GM12892 (cell line): ENCODE results near the gene AQP5.

Experiments used
- POLR2A ChIP-seq: IDR thresholded peaks from 2 replicates; pipeline ENCODE4 v1.6.1; 2011; ENCODE audit warnings: low read depth, low read length, control low read depth
- POLR2AphosphoS5 ChIP-seq: IDR thresholded peaks from 2 replicates; pipeline ENCODE4 v1.6.1; 2011; ENCODE audit warnings: low read depth, low read length, control low read depth

DNA sequence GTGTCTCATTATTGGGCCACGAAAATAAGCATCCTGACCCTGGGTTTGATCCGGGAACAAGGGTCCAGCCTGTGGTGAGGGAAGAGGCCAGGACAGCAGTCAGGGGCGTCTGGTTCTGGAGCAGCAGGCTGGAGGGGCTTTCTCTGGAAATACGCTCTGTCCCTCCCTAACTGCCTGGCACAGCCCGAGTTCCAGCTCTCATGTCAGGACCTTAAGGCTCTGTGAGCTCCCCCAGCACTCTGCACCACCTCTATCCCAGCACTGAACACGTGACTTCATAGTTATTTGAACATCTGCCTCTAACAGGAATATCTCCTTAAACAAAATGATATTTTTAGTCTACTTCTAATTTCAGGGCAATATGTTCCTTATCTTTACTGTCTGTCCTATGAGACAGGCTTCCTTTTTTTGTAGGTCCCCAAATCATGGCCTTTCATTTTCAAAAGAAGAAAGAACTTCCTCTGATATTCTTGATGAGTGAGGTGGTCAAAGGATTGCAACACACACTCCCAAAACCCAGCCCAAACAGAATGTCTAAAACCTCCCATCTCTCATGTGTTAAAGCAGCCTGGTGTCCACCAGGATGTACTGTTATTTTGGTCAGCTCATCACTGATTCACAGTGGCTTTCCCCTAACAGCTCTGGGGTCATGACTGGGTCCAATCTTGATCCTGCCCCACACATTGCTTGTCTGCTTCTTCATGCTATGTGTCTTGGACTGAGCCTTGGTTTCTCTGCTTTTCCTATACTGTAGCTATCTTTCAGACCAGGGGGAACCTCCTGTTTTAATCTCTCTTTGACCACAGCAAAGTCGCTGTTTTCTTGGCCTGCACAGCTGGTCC is 20.8 kb downstream of the AQP5 start:
- TF ChIP-seq POLR2AphosphoS5 (no peak), POLR2A (no peak)
